Mesothelial cell of epicardium (in vitro differentiated cells): ENCODE results near the gene GRP. TPM values are rescaled to one million over a fixed set of nuclear protein-coding genes. Genes with fewer than 3 reads are reported as not detected.

Experiments
- DNase-seq, 2 experiments: peaks; one replicate each; pipeline ENCODE4 v3.0.0; 2021; ENCODE audit warnings: low spot score in 2 of 2; ENCODE audit not compliant: unreplicated experiment in 2 of 2
- H3K27ac Mint-ChIP-seq: 2 replicates; pipeline ENCODE4 v1.8.0; 2021; ENCODE audit warnings: mixed read lengths
- H3K27me3 Mint-ChIP-seq: 2 replicates; pipeline ENCODE4 v1.8.0; 2021; ENCODE audit warnings: low read depth, mixed read lengths
- H3K36me3 Mint-ChIP-seq: 2 replicates; pipeline ENCODE4 v1.8.0; 2021; ENCODE audit warnings: mixed read lengths
- H3K4me1 Mint-ChIP-seq: 2 replicates; pipeline ENCODE4 v1.8.0; 2021; ENCODE audit warnings: mixed read lengths
- H3K4me3 Mint-ChIP-seq: 2 replicates; pipeline ENCODE4 v1.8.0; 2021; ENCODE audit warnings: mild to moderate bottlenecking, moderate library complexity, mixed read lengths
- H3K9me3 Mint-ChIP-seq: 2 replicates; pipeline ENCODE4 v1.8.0; 2021; ENCODE audit warnings: mixed read lengths
- CTCF ChIP-seq: fragments of 200-600 bp; sonication (generic); IDR thresholded peaks from one replicate; pipeline ENCODE4 v1.5.0; 2021; ENCODE audit warnings: antibody characterized with exemption; ENCODE audit not compliant: unreplicated experiment
- total RNA-seq: library from RNA; stranded (reverse); gene quantifications from 3 replicates; pipeline ENCODE4 v1.2.1, GENCODE V29; 2021

Gene GRP
- total RNA-seq, 1 donor from 2014 or later, result not detected

- no peaks in the 10 kb centered on the region for H3K9me3 Mint-ChIP-seq
- H3K27ac Mint-ChIP-seq, result no peak overlapping the region
- H3K4me3 Mint-ChIP-seq, result no peak overlapping the region
- peaks cover under 1% of the 10 kb centered on the region for H3K4me1 Mint-ChIP-seq
- H3K27me3 Mint-ChIP-seq, result peaks cover 99% of the 10 kb centered on the region
- no peak for TF ChIP-seq CTCF
- no peak for DNase-seq
- H3K36me3 Mint-ChIP-seq, result no peaks in the 10 kb centered on the region
Measured at GRCh38 chr18:59279193-59279592, 59.2 kb downstream of the GRP start.

GRCh38 chr18:59279722-59280121, 59.8 kb downstream of the GRP start:
- no peak for DNase-seq
- Mint-ChIP-seq H3K27me3 (peaks cover 99% of the 10 kb centered on the region), H3K9me3 (no peaks in the 10 kb centered on the region), H3K4me3 (no peak overlapping the region), H3K4me1 (no peaks in the 10 kb centered on the region), H3K36me3 (no peaks in the 10 kb centered on the region), H3K27ac (no peak overlapping the region)
- TF ChIP-seq CTCF, result no peak

Other genes with a start within 250 kb of the GRP start
- gene SEC11C, start 80.3 kb upstream of the GRP start, total RNA-seq, result 15.2 to 21.0 TPM (median 15.8 TPM) in 3 replicates
- not detected in 3 replicates for gene RAX, start 53.3 kb downstream of the GRP start, total RNA-seq
- not detected in 3 replicates for gene CPLX4, start 98.5 kb downstream of the GRP start, total RNA-seq
- gene LMAN1, start 139.1 kb downstream of the GRP start, total RNA-seq, result 109 to 116 TPM (median 110 TPM) in 3 replicates